Right lobe of liver (tissue), 6 donors: ENCODE results near the gene HOXD9. TPM values are rescaled to one million over a fixed set of nuclear protein-coding genes. Genes with fewer than 3 reads are reported as not detected.

ENCODE experiments used
- ATAC-seq, 4 donors: fragments of 200-7000 bp; cut with Tn5 transposase; one replicate each; pipeline ENCODE4 v1.9.1; 2020; ENCODE audit warnings: mild to moderate bottlenecking in 4 of 4, moderate library complexity in 4 of 4
- DNase-seq, 3 donors: peaks; one replicate each; pipeline ENCODE4 v3.0.0-alpha.2; 2020
- H3K27ac ChIP-seq, 3 donors: fragments of 200-600 bp; one replicate each; pipeline ENCODE4 v1.8.0; 2022
- H3K27me3 ChIP-seq, 2 donors: fragments of 200-600 bp; one replicate each; pipeline ENCODE4 v1.8.0; 2022
- H3K36me3 ChIP-seq, 4 donors: fragments of 200-600 bp; sonication (generic) in 1 of 4; one replicate each; pipeline versions ENCODE4 v1.5.1 to v1.8.0; 2017 to 2022; ENCODE audit warnings: control low read depth in 1 of 4
- H3K4me1 ChIP-seq, 4 donors: fragments of 200-600 bp; sonication (generic) in 1 of 4; one replicate each; pipeline versions ENCODE4 v1.5.1 to v1.8.0; 2017 to 2022; ENCODE audit warnings: control low read depth in 1 of 4
- H3K4me3 ChIP-seq, 3 donors: fragments of 200-600 bp; one replicate each; pipeline ENCODE4 v1.8.0; 2022
- H3K9me3 ChIP-seq, 4 donors: fragments of 200-600 bp; sonication (generic) in 1 of 4; one replicate each; pipeline versions ENCODE4 v1.5.1 to v1.8.0; 2017 to 2022; ENCODE audit warnings: control low read depth in 1 of 4
- CTCF ChIP-seq, 4 donors: fragments of 200-600 bp in 3 of 4; fragments of 450-650 bp in 1 of 4; IDR thresholded peaks; one replicate each; pipeline versions ENCODE4 v1.5.1 to v1.8.0; 2016 to 2022; ENCODE audit warnings: antibody characterized with exemption in 4 of 4, mild to moderate bottlenecking in 2 of 4
- POLR2A ChIP-seq: fragments of 450-650 bp; IDR thresholded peaks from one replicate; pipeline ENCODE4 v1.6.1; 2017; ENCODE audit warnings: antibody characterized with exemption, mild to moderate bottlenecking
- WGBS: methylation state at CpG from one replicate; pipeline ENCODE4 v1.1.6; 2018; ENCODE audit warnings: low coverage, low lambda C conversion rate; ENCODE audit not compliant: insufficient coverage; ENCODE audit errors: missing lambda C conversion rate; 5-methylcytosine and 5-hydroxymethylcytosine counted together
- intact Hi-C, 2 donors: fragments of 100-400 bp; cut with DNase I; formaldehyde crosslinking; loops; one replicate each; pipeline versions ENCODE4 v1.11.2 to v1.14.1; 2022
- total RNA-seq, 6 experiments: library from RNA; depleted of rRNA in 2 of 6; stranded (reverse); fragments of >200 nt in 2 of 6; fragmentation: NEBNext Ultra II Directional in 3 of 6; extraction: Animal tissue kit (Norgen Biotek cat#: 25700) in 3 of 6; gene quantifications; one replicate each; pipeline versions ENCODE4 v1.1.0 to v1.2.4, GENCODE V29; 2016 to 2023
- donor health status: DM: no; HTN: yes; CAD: no.
- donor health status: DM: no; HTN: no; CAD: no.
- donor health status: DM: no; HTN: no; CAD: no.
- donor health status: DM: no; HTN: yes; CAD: no.
- donor health status: DM: no; HTN: yes; CAD: no.

The HOXD9 gene
- total RNA-seq, 6 experiments from 2014 or later, result 0.25 TPM; not detected in 5

DNA sequence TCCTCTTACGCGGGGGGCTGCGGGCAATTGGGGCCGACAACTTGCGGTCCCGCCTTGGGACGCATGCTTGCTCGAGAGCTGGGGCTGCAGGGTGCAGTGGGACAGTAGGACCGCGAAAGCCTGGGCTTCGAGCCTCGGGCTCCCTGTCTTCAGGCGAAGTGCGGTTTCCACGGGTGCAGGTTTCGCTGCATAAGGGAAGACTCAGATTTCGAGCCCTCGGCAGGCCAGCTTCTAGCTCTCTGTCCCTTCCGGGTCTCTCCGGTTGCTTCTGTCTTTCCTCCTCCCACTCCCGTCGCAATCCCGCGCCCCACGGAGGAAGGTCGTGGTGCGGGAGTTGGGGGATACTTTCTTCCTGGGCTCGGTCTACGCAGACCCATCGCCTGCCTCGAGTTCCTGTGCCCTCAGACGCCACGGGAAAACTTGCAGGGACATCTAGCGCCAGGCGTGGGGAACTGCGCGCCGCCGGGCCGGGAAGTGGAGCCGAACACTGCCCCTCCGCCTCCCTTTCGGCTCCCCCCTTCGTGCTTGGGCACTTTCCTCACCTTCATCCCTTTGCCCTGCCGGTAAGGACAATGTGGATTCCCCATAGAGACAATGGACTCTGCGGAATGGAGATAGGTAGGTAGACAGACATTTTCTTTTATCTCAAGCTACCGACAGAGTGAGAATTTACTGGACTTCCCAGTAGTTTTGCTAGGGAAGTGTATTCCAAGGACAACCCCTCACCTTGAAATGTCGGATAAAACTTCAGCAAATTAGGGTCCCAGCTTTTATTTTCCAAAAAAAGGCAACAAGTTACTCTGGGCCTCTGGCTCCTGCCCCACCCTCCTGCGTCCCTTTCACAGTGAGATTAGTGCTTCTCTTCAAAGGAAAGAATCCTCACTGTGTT lies 34.2 kb upstream of the HOXD9 start:
- intact Hi-C loops, result loop anchor here in 1 of 2 donors (10.0 kb wide), 1 partner anchor 403 kb away; no protein-coding TSS in a partner anchor
- WGBS, result 3% methylated on average over 37 of the region's 49 CpGs

DNA sequence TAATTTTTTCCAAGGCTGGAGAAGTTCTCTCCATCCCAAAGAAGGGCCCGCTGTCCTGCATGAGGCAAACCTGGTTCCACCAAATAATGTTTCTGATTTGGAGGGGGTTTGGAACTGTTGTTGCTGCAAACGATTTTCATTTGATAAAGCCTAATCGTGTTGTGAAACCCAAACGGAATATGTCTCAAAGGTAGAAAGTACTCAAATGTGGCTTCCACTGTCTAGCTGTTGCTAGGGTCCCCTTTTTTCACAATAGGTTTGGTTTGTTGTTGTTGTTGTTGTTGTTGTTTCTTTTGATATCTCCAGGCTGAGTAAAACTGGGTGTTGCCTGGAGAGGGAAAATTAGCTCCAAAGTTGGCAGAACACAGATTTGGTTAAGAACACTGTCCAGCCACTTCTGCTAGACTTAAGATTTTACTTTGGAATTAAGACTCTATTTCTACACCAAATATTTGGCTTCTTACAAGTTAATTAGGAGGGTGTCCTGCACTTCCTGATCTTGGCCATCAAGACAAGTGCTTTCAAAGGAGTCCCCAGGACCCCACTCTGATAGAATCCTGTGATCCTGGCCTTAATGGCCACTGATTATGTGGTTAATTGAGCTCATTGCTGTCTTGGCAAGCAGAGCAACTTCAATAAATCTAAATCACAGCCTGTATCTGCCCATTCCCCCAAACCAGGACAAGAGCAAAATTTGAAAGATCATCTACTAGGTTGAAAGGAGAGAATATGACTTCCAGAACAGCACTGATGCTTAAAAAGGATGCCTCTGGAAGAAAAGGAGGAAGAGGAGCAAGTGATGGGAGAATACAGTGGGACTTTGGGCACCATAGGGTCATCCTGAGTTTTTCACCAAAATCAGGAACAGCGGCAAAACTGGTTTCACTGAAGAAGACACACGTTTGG lies 33.3 kb upstream of the HOXD9 start:
- ATAC-seq (no peak), DNase-seq (no peak)
- 7% methylated on average over 6 of the region's 6 CpGs for WGBS
- H3K9me3 ChIP-seq, result no peaks in the 10 kb centered on the region
- peaks cover 0 to 16% (median 4%) of the 10 kb centered on the region in 4 donors for H3K4me1 ChIP-seq
- intact Hi-C loops, result loop anchor here in 1 of 2 donors (10.0 kb wide), 1 partner anchor 404 kb away; no protein-coding TSS in a partner anchor
- H3K27ac ChIP-seq, result no peak overlapping the region
- peaks cover 40 to 70% of the 10 kb centered on the region in 2 donors for H3K27me3 ChIP-seq
- H3K36me3 ChIP-seq, result no peaks in the 10 kb centered on the region
- TF ChIP-seq CTCF (IDR thresholded peaks at IDR 0.05), result no peak
- H3K4me3 ChIP-seq, result no peak overlapping the region

More for the DNA sequence above, 34.2 kb upstream of the HOXD9 start:
- Histone ChIP-seq H3K4me1 (peaks cover 0 to 16% (median 4%) of the 10 kb centered on the region in 4 donors), H3K27ac (no peak overlapping the region), H3K4me3 (peak overlapping the region in 1 of 3 donors; percentile 22), H3K9me3 (no peaks in the 10 kb centered on the region), H3K36me3 (no peaks in the 10 kb centered on the region), H3K27me3 (peaks cover 37 to 71% of the 10 kb centered on the region in 2 donors)
- DNase-seq (peak; percentile 63 to 68 (median 64)), ATAC-seq (peak; percentile 86 to 94 (median 88))
- TF ChIP-seq CTCF (IDR thresholded peaks at IDR 0.05) (peak; percentile 40 to 83 (median 72)), POLR2A (no peak)

DNA sequence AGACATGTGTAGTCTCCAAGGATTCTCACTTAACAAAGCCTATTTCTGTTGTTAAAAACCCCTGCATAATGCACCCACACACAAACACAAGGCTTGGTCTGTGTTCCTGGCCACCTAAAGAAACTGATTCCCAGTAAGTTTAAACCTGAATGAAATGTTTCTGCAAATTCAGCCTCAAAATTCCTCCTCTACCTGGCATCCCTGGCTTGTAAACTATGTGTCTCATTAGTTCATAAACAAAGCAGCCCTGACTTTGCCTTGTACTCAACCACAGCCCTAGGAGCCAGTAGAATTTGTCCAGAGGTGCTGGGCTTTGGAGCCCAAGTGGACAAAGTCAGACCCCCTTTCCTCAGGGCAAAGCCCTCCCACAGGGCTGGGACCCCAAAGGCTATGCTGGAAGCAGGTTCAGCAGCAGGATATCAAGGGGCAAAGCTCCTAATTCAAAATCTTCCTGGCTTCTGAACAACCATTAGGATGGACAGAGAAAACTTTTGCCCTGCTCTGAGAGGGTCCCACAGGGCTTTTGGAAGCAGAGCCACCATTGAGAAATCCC lies 32.6 kb upstream of the HOXD9 start:
- Histone ChIP-seq H3K36me3 (no peaks in the 10 kb centered on the region), H3K9me3 (no peaks in the 10 kb centered on the region), H3K4me3 (no peak overlapping the region), H3K27ac (no peak overlapping the region), H3K4me1 (peaks cover 0 to 16% (median 4%) of the 10 kb centered on the region in 4 donors), H3K27me3 (peaks cover 40 to 74% of the 10 kb centered on the region in 2 donors)
- TF ChIP-seq CTCF (IDR thresholded peaks at IDR 0.05), result no peak
- TF ChIP-seq POLR2A, result no peak
- ATAC-seq (no peak), DNase-seq (no peak)
- intact Hi-C loops, result loop anchor here (10.0 kb wide), 2 partner anchors 405 to 735 kb away; no protein-coding TSS in a partner anchor

DNA sequence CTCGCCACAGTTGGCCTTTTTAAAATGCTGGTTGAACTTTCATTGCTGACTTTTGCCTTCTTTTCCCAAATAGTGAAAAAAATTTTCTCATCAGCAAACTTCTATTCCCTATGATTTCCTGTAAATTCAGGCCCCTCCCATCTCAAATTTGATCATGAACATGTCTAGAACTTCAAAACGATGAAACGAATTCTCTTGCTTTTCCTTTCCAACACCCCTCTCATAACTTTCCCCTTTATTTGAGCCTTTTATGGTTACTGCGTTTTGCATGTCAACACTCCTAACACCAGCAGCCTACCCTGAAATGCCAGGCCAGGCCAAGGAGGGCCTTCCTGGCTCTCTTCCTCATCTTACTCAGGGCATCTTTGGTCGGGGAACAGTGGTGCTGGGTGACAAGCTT lies 31.7 kb upstream of the HOXD9 start:
- TF ChIP-seq CTCF (IDR thresholded peaks at IDR 0.05), result no peak
- TF ChIP-seq POLR2A, result no peak
- H3K4me3 ChIP-seq, result no peak overlapping the region
- no peaks in the 10 kb centered on the region for H3K36me3 ChIP-seq
- peaks cover 0 to 16% (median 4%) of the 10 kb centered on the region in 4 donors for H3K4me1 ChIP-seq
- DNase-seq (no peak), ATAC-seq (no peak)
- no peaks in the 10 kb centered on the region for H3K9me3 ChIP-seq
- peaks cover 38 to 76% of the 10 kb centered on the region in 2 donors for H3K27me3 ChIP-seq
- H3K27ac ChIP-seq, result no peak overlapping the region
- intact Hi-C loops, result loop anchor here in 1 of 2 donors (10.0 kb wide), 1 partner anchor 736 kb away; no protein-coding TSS in a partner anchor
- WGBS, result 13% methylated on average over 5 of the region's 5 CpGs
